HepG2 (cell line): ENCODE results near the gene KCNIP4. TPM values are rescaled to one million over a fixed set of nuclear protein-coding genes. Genes with fewer than 3 reads are reported as not detected.

Experiments
- ATAC-seq: fragments of 200-7000 bp; cut with Tn5 transposase; 3 replicates; pipeline ENCODE4 v1.9.1; 2020; ENCODE audit warnings: mild to moderate bottlenecking, moderate library complexity
- BruUV-seq: library from RNA; stranded (reverse); fragments of 400-500 nt; replicated peaks from 2 replicates; lab custom pipeline; 2021; lab: Mats Ljungman, UMichigan
- CTCF ChIA-PET: fragments of 300-600 bp; formaldehyde crosslinking; extraction: SDS; loops from one replicate; lab custom pipeline; 2021; ENCODE audit warnings: low total read pairs, inconsistent platforms, low intra/inter-chr PET ratio; lab: Yijun Ruan, JAX
- POLR2A ChIA-PET: fragments of 350-600 bp; sonication (Branson Sonifier 250); formaldehyde crosslinking; loops from one replicate; lab custom pipeline; 2020; ENCODE audit warnings: antibody characterized with exemption, inconsistent platforms; lab: Yijun Ruan, JAX
- DNase-seq: peaks from one replicate; pipeline ENCODE4 v3.0.0-alpha.2; 2015; ENCODE audit warnings: low spot score
- FAIRE-seq: peaks from 3 replicates; lab custom pipeline; 2011; peaks lifted over from hg19 to GRCh38; lab: Jason Lieb, UNC
- H2AFZ ChIP-seq: one replicate; pipeline ENCODE4 v1.6.1; 2011; ENCODE audit warnings: low read length, inconsistent platforms
- H3K27ac ChIP-seq: fragments of 300-600 bp; 3 replicates; pipeline ENCODE4 v1.8.0; 2011; ENCODE audit warnings: mixed run types, mild to moderate bottlenecking, mixed read lengths, low read length, inconsistent platforms; ENCODE audit not compliant: insufficient read depth; ENCODE audit errors: extremely low read length
- H3K27me3 ChIP-seq, 2 experiments: fragments of 200-600 bp in 1 of 2; 2 replicates in 1 of 2; 3 replicates in 1 of 2; pipeline versions ENCODE4 v1.6.0 to v1.8.0; 2011; ENCODE audit warnings: low read length in 2 of 2, mild to moderate bottlenecking in 2 of 2, moderate library complexity in 2 of 2, inconsistent platforms in 1 of 2; ENCODE audit not compliant: insufficient read depth in 2 of 2, control insufficient read depth in 1 of 2
- H3K36me3 ChIP-seq, 2 experiments: fragments of 200-600 bp in 1 of 2; replicated peaks in 1 of 2; 2 replicates in 1 of 2; 3 replicates in 1 of 2; pipeline versions ENCODE4 v1.5.1 to v1.8.0; 2011; ENCODE audit warnings: low read length in 2 of 2, inconsistent platforms in 1 of 2; ENCODE audit not compliant: insufficient read depth in 2 of 2, control insufficient read depth in 1 of 2
- H3K4me1 ChIP-seq: 2 replicates; pipeline ENCODE4 v1.5.1; 2012; ENCODE audit warnings: low read length, inconsistent platforms; ENCODE audit not compliant: insufficient read depth
- H3K4me2 ChIP-seq: 2 replicates; pipeline ENCODE4 v1.6.0; 2011; ENCODE audit warnings: low read depth, low read length, inconsistent platforms
- H3K4me3 ChIP-seq, 3 experiments: fragments of 200-600 bp in 1 of 3; sonication (generic), shearing (Covaris generic) in 1 of 3; replicated peaks in 1 of 3; 2 replicates each; pipeline ENCODE4 v1.5.1; 2011 to 2016; ENCODE audit warnings: low read length in 3 of 3, inconsistent platforms in 2 of 3, low read depth in 2 of 3, mild to moderate bottlenecking in 2 of 3, control low read depth in 1 of 3, mixed read lengths in 1 of 3; ENCODE audit not compliant: insufficient read depth in 1 of 3
- H3K79me2 ChIP-seq: one replicate; pipeline ENCODE4 v1.6.1; 2011; ENCODE audit warnings: low read length, inconsistent platforms; ENCODE audit not compliant: insufficient read depth
- H3K9ac ChIP-seq: 2 replicates; pipeline ENCODE4 v1.6.0; 2011; ENCODE audit warnings: mild to moderate bottlenecking, low read depth, low read length, inconsistent platforms; ENCODE audit not compliant: insufficient read depth
- H3K9me3 ChIP-seq: 2 replicates; pipeline ENCODE4 v1.5.1; 2012; ENCODE audit warnings: mild to moderate bottlenecking, low read length
- H4K20me1 ChIP-seq: 2 replicates; pipeline ENCODE4 v1.6.0; 2011; ENCODE audit warnings: inconsistent platforms, mild to moderate bottlenecking, low read length, moderate library complexity; ENCODE audit not compliant: insufficient read depth
- HNRNPL ChIP-seq: fragments of 200-400 bp; formaldehyde crosslinking; IDR thresholded peaks from 2 replicates; pipeline ENCODE4 v1.6.1; 2017; ENCODE audit warnings: mild to moderate bottlenecking, low read depth, low read length
- NCOA2 ChIP-seq: sonication (generic); formaldehyde crosslinking; IDR thresholded peaks from 2 replicates; pipeline ENCODE4 v1.8.0; 2022; ENCODE audit warnings: inconsistent platforms
- SMYD3 ChIP-seq: sonication (generic); formaldehyde crosslinking; IDR thresholded peaks from 2 replicates; pipeline ENCODE4 v1.8.1; 2023; ENCODE audit warnings: mild to moderate bottlenecking, missing genetic modification reagents
- SP2 ChIP-seq: sonication (generic); formaldehyde crosslinking; IDR thresholded peaks from 2 replicates; pipeline ENCODE4 v1.5.1; 2020; ENCODE audit warnings: mild to moderate bottlenecking, missing genetic modification reagents
- SPEN ChIP-seq: sonication (generic); formaldehyde crosslinking; IDR thresholded peaks from 2 replicates; pipeline ENCODE4 v1.5.1; 2020; ENCODE audit warnings: low read depth, mild to moderate bottlenecking, missing genetic modification reagents
- SRSF1 ChIP-seq: fragments of 200-400 bp; formaldehyde crosslinking; optimal IDR thresholded peaks from 2 replicates; pipeline ENCODE3; 2017; ENCODE audit warnings: mild to moderate bottlenecking, low read depth, low read length, moderate library complexity
- ZFP1 ChIP-seq: IDR thresholded peaks from 2 replicates; pipeline ENCODE4 v1.6.1; 2016
- ZNF234 ChIP-seq: sonication (generic); formaldehyde crosslinking; conservative IDR thresholded peaks from 2 replicates; pipeline ENCODE4 v1.5.1; 2020; ENCODE audit warnings: mild to moderate bottlenecking, missing genetic modification reagents
- ZNF451 ChIP-seq: sonication (generic); formaldehyde crosslinking; IDR thresholded peaks from 2 replicates; pipeline ENCODE4 v1.5.0; 2020; ENCODE audit warnings: mild to moderate bottlenecking, missing genetic modification reagents
- ZNF678 ChIP-seq: sonication (generic); formaldehyde crosslinking; IDR thresholded peaks from 2 replicates; pipeline ENCODE4 v1.4.0; 2020; ENCODE audit warnings: mild to moderate bottlenecking, missing genetic modification reagents
- ZNF775 ChIP-seq: sonication (generic); formaldehyde crosslinking; IDR thresholded peaks from 2 replicates; pipeline ENCODE4 v1.4.0; 2020; ENCODE audit warnings: missing genetic modification reagents, mild to moderate bottlenecking, moderate library complexity, borderline replicate concordance
- WGBS: methylation state at CpG from one replicate; pipeline ENCODE4 v1.1.6; 2017; ENCODE audit warnings: low lambda C conversion rate; 5-methylcytosine and 5-hydroxymethylcytosine counted together
- in situ Hi-C: cut with HindIII; loops from 2 replicates; pipeline ENCODE4 v1.10.0; 2017; ENCODE audit warnings: low pct_unique_long_range_greater_than_20kb; ENCODE audit not compliant: extremely low pct_ligation_motif_present
- intact Hi-C: fragments of 100-400 bp; cut with micrococcal nuclease; formaldehyde crosslinking; loops from one replicate; pipeline ENCODE4 v1.10.0; 2022; ENCODE audit not compliant: unreplicated experiment
- polyA plus RNA-seq, 8 experiments: library from polyadenylated mRNA; depleted of rRNA in 3 of 8; stranded (reverse) in 7 of 8; unstranded in 1 of 8; fragments of >200 nt; fragmentation: Illumina TruSeq in 4 of 8; extraction: Trizol in 4 of 8; gene quantifications; 2 replicates each; pipeline versions ENCODE4 v1.2.1 to v1.2.3, GENCODE V29; 2011 to 2016; ENCODE audit warnings: low read depth in 4 of 8, missing spikeins in 1 of 8, mixed read lengths in 1 of 8; ENCODE audit not compliant: insufficient read depth in 1 of 8
- total RNA-seq, 5 experiments: library from RNA; depleted of rRNA; stranded (reverse); fragments of >200 nt; fragmentation: Illumina TruSeq; extraction: Trizol; gene quantifications; 2 replicates each; pipeline ENCODE4 v1.2.3, GENCODE V29; 2016; ENCODE audit warnings: low read depth in 1 of 5
- TF ChIP-seq, protein P1 (sequence below): sonication (generic); formaldehyde crosslinking; IDR thresholded peaks from 2 replicates; pipeline ENCODE4 v1.8.0; 2022; ENCODE audit warnings: missing genetic modification reagents, mild to moderate bottlenecking, moderate library complexity, borderline replicate concordance
- TF ChIP-seq, protein P2 (sequence below): sonication (generic); IDR thresholded peaks from 2 replicates; pipeline ENCODE4 v1.6.1; 2016; ENCODE audit warnings: low read depth, borderline replicate concordance
- TF ChIP-seq, protein P3 (sequence below): sonication (generic); formaldehyde crosslinking; IDR thresholded peaks from 2 replicates; pipeline ENCODE4 v1.4.0; 2020; ENCODE audit warnings: low read depth, mild to moderate bottlenecking, missing genetic modification reagents

The KCNIP4 gene
- total and polyA plus RNA-seq, 2 of the 13 experiments (the other 11 are each of a cell fraction or from before 2014, with no cell fraction given), result 0.09 TPM; not detected in 1

DNA sequence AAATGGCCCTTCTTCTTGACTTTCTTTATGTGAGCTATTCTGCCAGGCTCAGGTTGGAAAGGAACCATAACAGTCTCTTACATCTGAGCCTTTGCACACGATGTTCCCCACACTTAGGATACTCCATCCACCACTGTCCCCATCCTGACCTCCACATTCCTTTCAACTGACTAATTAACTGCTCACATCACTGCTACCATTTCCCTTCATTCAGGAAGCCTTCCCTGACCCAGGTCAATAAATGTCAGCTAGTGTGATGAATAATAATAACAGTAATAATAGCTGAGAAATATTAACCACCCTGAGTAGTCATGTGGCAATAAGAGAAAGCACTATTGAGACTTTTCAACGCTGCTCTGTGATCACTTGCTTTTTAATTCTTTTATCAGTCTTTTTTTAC is 291.7 kb downstream of the KCNIP4 start (continued):
- TF ChIP-seq, protein P1, sequence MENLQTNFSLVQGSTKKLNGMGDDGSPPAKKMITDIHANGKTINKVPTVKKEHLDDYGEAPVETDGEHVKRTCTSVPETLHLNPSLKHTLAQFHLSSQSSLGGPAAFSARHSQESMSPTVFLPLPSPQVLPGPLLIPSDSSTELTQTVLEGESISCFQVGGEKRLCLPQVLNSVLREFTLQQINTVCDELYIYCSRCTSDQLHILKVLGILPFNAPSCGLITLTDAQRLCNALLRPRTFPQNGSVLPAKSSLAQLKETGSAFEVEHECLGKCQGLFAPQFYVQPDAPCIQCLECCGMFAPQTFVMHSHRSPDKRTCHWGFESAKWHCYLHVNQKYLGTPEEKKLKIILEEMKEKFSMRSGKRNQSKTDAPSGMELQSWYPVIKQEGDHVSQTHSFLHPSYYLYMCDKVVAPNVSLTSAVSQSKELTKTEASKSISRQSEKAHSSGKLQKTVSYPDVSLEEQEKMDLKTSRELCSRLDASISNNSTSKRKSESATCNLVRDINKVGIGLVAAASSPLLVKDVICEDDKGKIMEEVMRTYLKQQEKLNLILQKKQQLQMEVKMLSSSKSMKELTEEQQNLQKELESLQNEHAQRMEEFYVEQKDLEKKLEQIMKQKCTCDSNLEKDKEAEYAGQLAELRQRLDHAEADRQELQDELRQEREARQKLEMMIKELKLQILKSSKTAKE (CRISPR knock-in tag), result no peak
- TF ChIP-seq, protein P2, sequence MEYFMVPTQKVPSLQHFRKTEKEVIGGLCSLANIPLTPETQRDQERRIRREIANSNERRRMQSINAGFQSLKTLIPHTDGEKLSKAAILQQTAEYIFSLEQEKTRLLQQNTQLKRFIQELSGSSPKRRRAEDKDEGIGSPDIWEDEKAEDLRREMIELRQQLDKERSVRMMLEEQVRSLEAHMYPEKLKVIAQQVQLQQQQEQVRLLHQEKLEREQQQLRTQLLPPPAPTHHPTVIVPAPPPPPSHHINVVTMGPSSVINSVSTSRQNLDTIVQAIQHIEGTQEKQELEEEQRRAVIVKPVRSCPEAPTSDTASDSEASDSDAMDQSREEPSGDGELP, result no peak
- TF ChIP-seq NCOA2 (no peak), ZNF775 (CRISPR knock-in tag) (no peak), ZFP1 (CRISPR knock-in tag) (no peak), SRSF1 (no peak), SP2 (CRISPR knock-in tag) (no peak)

DNA sequence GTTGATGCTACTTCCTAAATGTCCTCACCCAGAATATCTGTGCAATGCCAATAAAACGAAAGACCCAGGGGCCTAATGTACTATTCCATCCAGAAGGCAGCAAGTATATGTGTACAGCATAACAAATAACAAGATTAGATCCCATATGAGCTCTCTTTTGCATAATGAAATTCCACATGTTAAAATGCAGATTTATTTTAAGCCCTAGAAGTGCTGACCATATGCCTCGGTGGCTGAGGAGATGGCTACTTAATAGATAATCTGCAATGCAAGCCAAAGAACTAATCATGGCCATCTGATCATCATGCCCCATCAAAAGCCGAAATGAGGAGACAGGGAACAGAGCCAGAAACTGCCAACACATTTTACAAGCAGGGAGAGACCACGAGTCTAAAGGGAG is 293.5 kb downstream of the KCNIP4 start:
- POLR2A ChIA-PET, result no interaction called here
- Histone ChIP-seq H3K27me3 (no peaks in the 10 kb centered on the region), H3K36me3 (no peaks in the 10 kb centered on the region), H3K4me1 (no peaks in the 10 kb centered on the region), H3K9me3 (no peaks in the 10 kb centered on the region), H2AFZ (no peak overlapping the region)
- FAIRE-seq, result no peak
- in situ Hi-C loops, result no loop called here
- no peak for TF ChIP-seq ZNF451
- TF ChIP-seq, protein P3, sequence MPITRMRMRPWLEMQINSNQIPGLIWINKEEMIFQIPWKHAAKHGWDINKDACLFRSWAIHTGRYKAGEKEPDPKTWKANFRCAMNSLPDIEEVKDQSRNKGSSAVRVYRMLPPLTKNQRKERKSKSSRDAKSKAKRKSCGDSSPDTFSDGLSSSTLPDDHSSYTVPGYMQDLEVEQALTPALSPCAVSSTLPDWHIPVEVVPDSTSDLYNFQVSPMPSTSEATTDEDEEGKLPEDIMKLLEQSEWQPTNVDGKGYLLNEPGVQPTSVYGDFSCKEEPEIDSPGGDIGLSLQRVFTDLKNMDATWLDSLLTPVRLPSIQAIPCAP, result no peak
- TF ChIP-seq ZNF234 (CRISPR knock-in tag), result no peak
- TF ChIP-seq SMYD3 (CRISPR knock-in tag), result no peak
- TF ChIP-seq ZNF678, result no peak
- TF ChIP-seq HNRNPL, result no peak
- TF ChIP-seq SPEN (CRISPR knock-in tag), result no peak
- TF ChIP-seq, all 625 proteins: peak for 0
- H3K9ac ChIP-seq, result no peak overlapping the region
- H3K79me2 ChIP-seq, result no peaks in the 10 kb centered on the region
- no peak overlapping the region for H3K27ac ChIP-seq
- CTCF ChIA-PET, result no interaction called here
- no peaks in the 10 kb centered on the region for H4K20me1 ChIP-seq
- ATAC-seq (no peak), DNase-seq (no peak)
- no peak overlapping the region for H3K4me2 ChIP-seq
- WGBS, result 0% methylated on average over 4 of the region's 4 CpGs
- H3K4me3 ChIP-seq, result no peak overlapping the region
- no TSS peak for BruUV-seq
- intact Hi-C loops, result no loop called here
